ENCODE data around the gene LRRC8A. TPM values are rescaled to one million over a fixed set of nuclear protein-coding genes. Genes with fewer than 3 reads are reported as not detected.
A peak's percentile ranks its signal among the peaks of the same experiment; 100 is the strongest.

LRRC8A gene
- total and polyA plus RNA-seq, 2 of the 13 experiments (the other 11 are each of a cell fraction or from before 2014, with no cell fraction given), result 16.1 to 40.6 TPM

- TF ChIP-seq PCBP1 (IDR thresholded peaks at IDR 0.05; ENCODE audit: borderline replicate concordance, low read depth, low read length) (no peak), ZNF782 (CRISPR knock-in tag; IDR thresholded peaks at IDR 0.05; ENCODE audit: borderline replicate concordance) (no peak), SKI (IDR thresholded peaks at IDR 0.05; ENCODE audit: partially characterized antibody) (no peak), GRHL1 (CRISPR knock-in tag; conservative IDR thresholded peaks at IDR 0.05) (no peak), FOXO4 (CRISPR knock-in tag; conservative IDR thresholded peaks at IDR 0.05) (0 out of 2 replicates have a peak, but pooled peaks have one; percentile 91), ZNF367 (CRISPR knock-in tag; IDR thresholded peaks at IDR 0.05; ENCODE audit: borderline replicate concordance) (no peak), USF2 (IDR thresholded peaks at IDR 0.05; ENCODE audit: low read depth, low read length) (no peak), USF2 (CRISPR knock-in tag; IDR thresholded peaks at IDR 0.05; ENCODE audit: borderline replicate concordance) (no peak), CCAR2 (optimal IDR thresholded peaks at IDR 0.05; ENCODE audit: low read depth, low read length) (no peak), KDM3A (CRISPR knock-in tag; IDR thresholded peaks at IDR 0.05; ENCODE audit: low read depth) (no peak), ATRX (CRISPR knock-in tag; IDR thresholded peaks at IDR 0.05; ENCODE audit: borderline replicate concordance) (no peak), ZNF33B (CRISPR knock-in tag; IDR thresholded peaks at IDR 0.05) (no peak), KAT2B (IDR thresholded peaks at IDR 0.05; ENCODE audit: borderline replicate concordance, low read depth, low read length) (no peak), LRRFIP1 (CRISPR knock-in tag; conservative IDR thresholded peaks at IDR 0.05) (no peak), NRL (CRISPR knock-in tag; IDR thresholded peaks at IDR 0.05; ENCODE audit: borderline replicate concordance) (0 out of 2 replicates have a peak, but pooled peaks have one; percentile 50), ERF (CRISPR knock-in tag; IDR thresholded peaks at IDR 0.05) (no peak), ATAD3A (CRISPR knock-in tag; IDR thresholded peaks at IDR 0.05) (no peak), TMF1 (CRISPR knock-in tag; IDR thresholded peaks at IDR 0.05; ENCODE audit: low read depth) (no peak), NFIB (CRISPR knock-in tag; IDR thresholded peaks at IDR 0.05; ENCODE audit: borderline replicate concordance) (no peak), CAMTA2 (CRISPR knock-in tag; IDR thresholded peaks at IDR 0.05; ENCODE audit: borderline replicate concordance) (no peak), ZFP91 (CRISPR knock-in tag; IDR thresholded peaks at IDR 0.05; ENCODE audit: borderline replicate concordance) (no peak), MED8 (CRISPR knock-in tag; IDR thresholded peaks at IDR 0.05; ENCODE audit: insufficient replicate concordance) (no peak)
Measured at GRCh38 chr9:128947277-128947526, 65.3 kb downstream of the LRRC8A start (continued).
